ENCODE measurements around the gene MAFG. TPM values are rescaled to one million over a fixed set of nuclear protein-coding genes. Genes with fewer than 3 reads are reported as not detected.

Gene MAFG
- total RNA-seq, 2 experiments from 2014 or later = 22.7 to 33.6 TPM

DNA sequence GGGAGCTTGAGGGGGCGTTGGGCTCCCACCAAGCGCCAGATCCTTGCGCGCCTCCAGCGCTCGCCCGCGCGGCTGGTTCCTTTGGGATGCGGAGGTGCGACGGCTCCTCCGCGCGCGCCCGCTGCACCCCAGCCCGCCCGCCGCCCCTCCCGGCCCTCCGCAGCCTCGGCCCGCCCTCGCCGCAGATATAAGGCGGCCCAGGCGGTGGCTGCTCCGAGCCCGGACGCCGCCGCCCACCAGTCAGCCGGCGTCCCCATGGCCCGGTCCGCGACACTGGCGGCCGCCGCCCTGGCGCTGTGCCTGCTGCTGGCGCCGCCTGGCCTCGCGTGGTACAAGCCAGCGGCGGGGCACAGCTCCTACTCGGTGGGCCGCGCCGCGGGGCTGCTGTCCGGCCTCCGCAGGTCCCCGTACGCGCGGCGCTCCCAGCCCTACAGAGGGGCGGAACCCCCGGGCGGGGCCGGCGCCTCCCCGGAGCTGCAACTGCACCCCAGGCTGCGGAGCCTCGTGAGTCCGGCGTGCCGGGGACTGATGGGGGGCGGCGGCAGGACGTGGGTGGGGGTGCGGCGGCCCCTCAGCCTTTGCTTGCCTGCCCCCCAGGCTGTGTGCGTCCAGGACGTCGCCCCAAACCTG, 25.4 kb downstream of the MAFG start, which contains the start of gene NPB:
NPB (plus strand) TSS at position 216 of the 630 bp plus-strand sequence; CDS start at position 256, 40 bp downstream.
- H3K9me3 ChIP-seq (ENCODE audit: low read length) = no peaks in the 10 kb centered on the region
- H3K4me2 ChIP-seq (ENCODE audit: low read length) = no peak within 1 kb of the TSS
- H2AFZ ChIP-seq (ENCODE audit: low read length) = no peak within 1 kb of the TSS
- no peak within 1 kb of the TSS for H3K4me3 ChIP-seq (ENCODE audit: low read depth, low read length, poor library complexity, severe bottlenecking)
- no peaks in the 10 kb centered on the region; the same call in 1 of the 2 replicates for H4K20me1 ChIP-seq (ENCODE audit: insufficient read depth, low read length)
- intact Hi-C loops (cut with micrococcal nuclease; ENCODE audit: unreplicated experiment) = no loop called here
- no peaks in the 10 kb centered on the region for H3K9me2 ChIP-seq (ENCODE audit: insufficient read depth, low read length)
- H3K79me2 ChIP-seq (ENCODE audit: insufficient read depth, low read depth, low read length) = no peaks in the 10 kb centered on the region
- H3K36me3 ChIP-seq (ENCODE audit: insufficient read depth, low read length) = peaks cover 48% of the 10 kb centered on the region
- no peaks in the 10 kb centered on the region for H3K4me1 ChIP-seq (ENCODE audit: insufficient read depth, low read length, poor library complexity, severe bottlenecking)
- ChIA-PET CTCF (ENCODE audit: unreplicated experiment) (no interaction called here), POLR2A (no interaction called here)
- BruUV-seq (replicated peaks) = no TSS peak
- no peak for TF ChIP-seq EZH2phosphoT487 (IDR thresholded peaks at IDR 0.05; ENCODE audit: borderline replicate concordance, low read depth, low read length)
- TF ChIP-seq, protein P1, sequence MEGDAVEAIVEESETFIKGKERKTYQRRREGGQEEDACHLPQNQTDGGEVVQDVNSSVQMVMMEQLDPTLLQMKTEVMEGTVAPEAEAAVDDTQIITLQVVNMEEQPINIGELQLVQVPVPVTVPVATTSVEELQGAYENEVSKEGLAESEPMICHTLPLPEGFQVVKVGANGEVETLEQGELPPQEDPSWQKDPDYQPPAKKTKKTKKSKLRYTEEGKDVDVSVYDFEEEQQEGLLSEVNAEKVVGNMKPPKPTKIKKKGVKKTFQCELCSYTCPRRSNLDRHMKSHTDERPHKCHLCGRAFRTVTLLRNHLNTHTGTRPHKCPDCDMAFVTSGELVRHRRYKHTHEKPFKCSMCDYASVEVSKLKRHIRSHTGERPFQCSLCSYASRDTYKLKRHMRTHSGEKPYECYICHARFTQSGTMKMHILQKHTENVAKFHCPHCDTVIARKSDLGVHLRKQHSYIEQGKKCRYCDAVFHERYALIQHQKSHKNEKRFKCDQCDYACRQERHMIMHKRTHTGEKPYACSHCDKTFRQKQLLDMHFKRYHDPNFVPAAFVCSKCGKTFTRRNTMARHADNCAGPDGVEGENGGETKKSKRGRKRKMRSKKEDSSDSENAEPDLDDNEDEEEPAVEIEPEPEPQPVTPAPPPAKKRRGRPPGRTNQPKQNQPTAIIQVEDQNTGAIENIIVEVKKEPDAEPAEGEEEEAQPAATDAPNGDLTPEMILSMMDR (conservative IDR thresholded peaks at IDR 0.05; ENCODE audit: low read length) = no peak
- DNase-seq (ENCODE audit: low spot score) = no peak
- no peak within 1 kb of the TSS for H3K27ac ChIP-seq (ENCODE audit: low read depth, low read length, poor library complexity, severe bottlenecking)

DNA sequence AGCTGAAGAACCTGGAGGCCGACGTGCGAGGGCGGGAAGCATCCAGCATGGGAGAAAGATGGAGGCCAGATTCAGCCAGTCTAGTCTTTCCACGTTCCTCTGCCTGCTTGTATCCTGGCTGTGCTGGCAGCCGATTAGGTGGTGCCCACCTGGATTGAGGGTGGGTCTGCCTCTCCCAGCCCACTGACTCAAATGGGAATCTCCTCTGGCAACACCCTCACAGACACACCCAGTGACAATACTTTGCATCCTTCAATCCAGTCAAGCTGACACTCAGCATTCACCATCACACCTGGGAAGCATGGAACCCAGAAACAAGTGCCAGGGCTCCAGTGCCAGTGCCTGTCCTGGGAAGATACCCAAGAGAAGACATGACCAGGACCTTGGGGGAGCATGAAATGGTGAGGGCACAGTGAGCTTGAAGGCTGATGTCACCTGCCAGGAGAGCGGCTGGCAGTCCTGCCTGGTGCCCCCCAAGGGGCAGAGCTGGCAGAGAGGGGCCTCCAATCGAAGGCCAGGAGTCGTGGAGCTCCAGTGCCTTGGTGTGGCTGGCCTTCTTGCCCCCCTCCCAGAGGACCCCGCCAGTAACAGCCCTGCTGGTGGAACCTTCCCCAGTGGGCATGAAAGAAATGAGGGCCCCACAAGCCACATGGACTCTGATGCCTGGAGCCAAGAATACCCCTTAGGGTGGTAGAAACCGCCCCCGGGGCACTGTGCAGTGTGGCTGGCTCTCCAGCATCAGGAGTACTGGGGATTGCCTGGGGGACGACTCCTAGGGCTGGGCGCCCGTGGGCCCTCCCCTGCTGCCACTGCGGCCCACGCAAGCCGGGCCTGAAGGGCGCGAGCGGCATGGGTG, 26.1 kb downstream of the MAFG start:
- no peak overlapping the region for H3K27ac ChIP-seq (ENCODE audit: low read depth, low read length, poor library complexity, severe bottlenecking)
- H3K9me3 ChIP-seq (ENCODE audit: low read length) = no peaks in the 10 kb centered on the region
- CTCF ChIA-PET (ENCODE audit: unreplicated experiment) = no interaction called here
- no peaks in the 10 kb centered on the region for H3K9me2 ChIP-seq (ENCODE audit: insufficient read depth, low read length)
- intact Hi-C loops (cut with micrococcal nuclease; ENCODE audit: unreplicated experiment) = no loop called here
- no peaks in the 10 kb centered on the region for H3K4me1 ChIP-seq (ENCODE audit: insufficient read depth, low read length, poor library complexity, severe bottlenecking)
- H3K36me3 ChIP-seq (ENCODE audit: insufficient read depth, low read length) = peaks cover 51% of the 10 kb centered on the region
- POLR2A ChIA-PET = no interaction called here
- no peak overlapping the region for H3K4me3 ChIP-seq (ENCODE audit: low read depth, low read length, poor library complexity, severe bottlenecking)
- H4K20me1 ChIP-seq (ENCODE audit: insufficient read depth, low read length) = no peaks in the 10 kb centered on the region; the same call in 1 of the 2 replicates
- no peak overlapping the region for H2AFZ ChIP-seq (ENCODE audit: low read length)
- no peak for DNase-seq (ENCODE audit: low spot score)
- TF ChIP-seq EZH2phosphoT487 (IDR thresholded peaks at IDR 0.05; ENCODE audit: borderline replicate concordance, low read depth, low read length) = no peak
- TF ChIP-seq, protein P1 (conservative IDR thresholded peaks at IDR 0.05; ENCODE audit: low read length) = no peak
- no TSS peak for BruUV-seq (replicated peaks)
- H3K79me2 ChIP-seq (ENCODE audit: insufficient read depth, low read depth, low read length) = no peaks in the 10 kb centered on the region
- H3K4me2 ChIP-seq (ENCODE audit: low read length) = no peak overlapping the region

Measured in OCI-LY7 (cell line).